ENCODE data around the gene ATF6. TPM values are rescaled to one million over a fixed set of nuclear protein-coding genes. Genes with fewer than 3 reads are reported as not detected.

The ATF6 gene
- total RNA-seq, 3 donors from 2014 or later, result 20.0 to 26.2 (median 24.8) TPM

- H3K27me3 Mint-ChIP-seq (ENCODE audit: low read depth), result peaks cover 7% of the 10 kb centered on the region
- no peaks in the 10 kb centered on the region for H3K36me3 Mint-ChIP-seq (ENCODE audit: insufficient read depth)
- no peaks in the 10 kb centered on the region for H3K9me3 Mint-ChIP-seq
- no peak for DNase-seq
- no peaks in the 10 kb centered on the region for H3K4me1 Mint-ChIP-seq (ENCODE audit: low read depth)
- H3K4me3 Mint-ChIP-seq, result no peak overlapping the region
- ATAC-seq, result no peak
Observed at GRCh38 chr1:162008799-162009198, 242.7 kb downstream of the ATF6 start.

- Mint-ChIP-seq H3K4me1 (ENCODE audit: low read depth) (no peaks in the 10 kb centered on the region), H3K36me3 (ENCODE audit: insufficient read depth) (no peaks in the 10 kb centered on the region), H3K4me3 (no peak overlapping the region), H3K27me3 (ENCODE audit: low read depth) (peaks cover 6% of the 10 kb centered on the region), H3K9me3 (no peaks in the 10 kb centered on the region)
- DNase-seq (no peak), ATAC-seq (no peak)
Observed at GRCh38 chr1:162009501-162010174, 243.5 kb downstream of the ATF6 start.

GRCh38 chr1:162010175-162010506, 244.0 kb downstream of the ATF6 start:
- ATAC-seq (no peak), DNase-seq (no peak)
- Mint-ChIP-seq H3K27me3 (ENCODE audit: low read depth) (peaks cover 2% of the 10 kb centered on the region), H3K9me3 (no peaks in the 10 kb centered on the region), H3K4me3 (no peak overlapping the region), H3K4me1 (ENCODE audit: low read depth) (no peaks in the 10 kb centered on the region), H3K36me3 (ENCODE audit: insufficient read depth) (no peaks in the 10 kb centered on the region)

GRCh38 chr1:162011337-162012012, 245.4 kb downstream of the ATF6 start:
- Mint-ChIP-seq H3K4me3 (no peak overlapping the region), H3K27me3 (ENCODE audit: low read depth) (peaks cover 2% of the 10 kb centered on the region), H3K9me3 (no peaks in the 10 kb centered on the region), H3K36me3 (ENCODE audit: insufficient read depth) (no peaks in the 10 kb centered on the region), H3K4me1 (ENCODE audit: low read depth) (no peaks in the 10 kb centered on the region)
- ATAC-seq (no peak), DNase-seq (no peak)

GRCh38 chr1:162013289-162013688, 247.2 kb downstream of the ATF6 start:
- no peaks in the 10 kb centered on the region for H3K9me3 Mint-ChIP-seq
- no peak for DNase-seq
- no peaks in the 10 kb centered on the region for H3K36me3 Mint-ChIP-seq (ENCODE audit: insufficient read depth)
- peaks cover 2% of the 10 kb centered on the region for H3K27me3 Mint-ChIP-seq (ENCODE audit: low read depth)
- no peak for ATAC-seq
- no peak overlapping the region for H3K4me3 Mint-ChIP-seq
- H3K4me1 Mint-ChIP-seq (ENCODE audit: low read depth), result no peaks in the 10 kb centered on the region

Other genes starting within 250 kb of the ATF6 start
- gene HSPA6, start 241.8 kb upstream of the ATF6 start, total RNA-seq, result 1 to 10 TPM in 2 of 3 donors, under 1 TPM in 1; 0.82 to 3.8 (median 1.9) TPM
- under 1 TPM; 0.40 to 0.87 (median 0.61) TPM for gene FCGR3A, start 216.5 kb upstream of the ATF6 start, total RNA-seq
- gene FCGR3B, start 135.1 kb upstream of the ATF6 start, total RNA-seq, result not detected
- under 1 TPM in 1 of 3 donors, not detected in 2; 0.13 TPM for gene FCGR2B, start 103.2 kb upstream of the ATF6 start, total RNA-seq
- under 1 TPM; 0.24 to 0.38 (median 0.28) TPM for gene FCRLA, start 59.1 kb upstream of the ATF6 start, total RNA-seq
- gene FCRLB, start 44.8 kb upstream of the ATF6 start, total RNA-seq, result under 1 TPM in 2 of 3 donors, not detected in 1; 0.14 to 0.18 TPM
- gene DUSP12, start 16.5 kb upstream of the ATF6 start, total RNA-seq, result 10 to 100 TPM; 41.7 to 45.1 (median 41.7) TPM

Measured in activated T-cell treated with anti-CD3 and anti-CD28 coated beads, Interleukin-2, amount 50 U/mL, for 4 hours (primary cell).